GM18508 (cell line): ENCODE results near the gene TRA2A.
"Not testable (repeated sequence)": the region's sequence is repeated elsewhere in the genome, so short reads cannot be mapped to it uniquely, and the experiment has no call there.

Experiments used
- ATAC-seq: cut with Tn5 transposase; IDR thresholded peaks from one replicate; pipeline ENCODE4 v1.9.1; 2021; ENCODE audit warnings: moderate number of reproducible peaks; ENCODE audit not compliant: insufficient read depth, unreplicated experiment

The TRA2A gene

GRCh38 chr7:23531794-23532489, at the start of gene TRA2A:
TRA2A (minus strand) TSS chr7:23531981; CDS start chr7:23531824, 157 bp downstream.
- peak; percentile 89 for ATAC-seq

GRCh38 chr7:23570592-23571200, 38.9 kb upstream of the TRA2A start:
- peak; percentile 78 for ATAC-seq

GRCh38 chr7:23558303-23558702, 26.5 kb upstream of the TRA2A start:
- ATAC-seq = no peak

- ATAC-seq = no peak
Measured at GRCh38 chr7:23547662-23548061, 15.9 kb upstream of the TRA2A start.

- ATAC-seq = peak; percentile 36
Measured at GRCh38 chr7:23546897-23547572, 15.3 kb upstream of the TRA2A start.

- ATAC-seq = no peak
Measured at GRCh38 chr7:23545493-23545892, 13.7 kb upstream of the TRA2A start.

- ATAC-seq = peak; percentile 45
Measured at GRCh38 chr7:23544913-23545354, 13.2 kb upstream of the TRA2A start.

- ATAC-seq = no peak
Measured at GRCh38 chr7:23542752-23543151, 11.0 kb upstream of the TRA2A start.

GRCh38 chr7:23539494-23539907, 7.7 kb upstream of the TRA2A start:
- ATAC-seq = no peak

- no peak for ATAC-seq
Measured at GRCh38 chr7:23538301-23538700, 6.5 kb upstream of the TRA2A start.

- no peak for ATAC-seq
Measured at GRCh38 chr7:23533238-23533604, 1.4 kb upstream of the TRA2A start.

- no peak for ATAC-seq
Measured at GRCh38 chr7:23532490-23533237, 883 bp upstream of the TRA2A start.

GRCh38 chr7:23531050-23531793, 559 bp downstream of the TRA2A start:
- no peak for ATAC-seq

GRCh38 chr7:23530405-23530804, 1.4 kb downstream of the TRA2A start:
- ATAC-seq = no peak

GRCh38 chr7:23529262-23529859, 2.4 kb downstream of the TRA2A start:
- no peak for ATAC-seq

GRCh38 chr7:23525611-23526010, 6.2 kb downstream of the TRA2A start:
- not testable (repeated sequence) for ATAC-seq

- ATAC-seq = no peak
Measured at GRCh38 chr7:23524473-23524872, 7.3 kb downstream of the TRA2A start.

- no peak for ATAC-seq
Measured at GRCh38 chr7:23523486-23524075, 8.2 kb downstream of the TRA2A start.

- no peak for ATAC-seq
Measured at GRCh38 chr7:23520582-23520981, 11.2 kb downstream of the TRA2A start.
